Heart left ventricle (tissue), 13 donors: ENCODE data around the gene TOPORS.

ENCODE experiments used
- CTCF ChIP-seq, 12 donors: fragments of 200-600 bp; sonication (generic) in 4 of 12; IDR thresholded peaks; one replicate each; pipeline versions ENCODE4 v1.5.0 to v1.8.0; 2018 to 2022; ENCODE audit warnings: antibody characterized with exemption in 12 of 12, mild to moderate bottlenecking in 5 of 12
- POLR2A ChIP-seq, 2 donors: fragments of 450-650 bp; IDR thresholded peaks; one replicate each; pipeline ENCODE4 v1.6.1; 2017; ENCODE audit warnings: antibody characterized with exemption in 2 of 2, mild to moderate bottlenecking in 2 of 2, moderate library complexity in 2 of 2
- donor health status: ischemic (EF 13 %, LVEDD 7.1; RV severe dilation, severe dysfunction).
- donor health status: DM: no; HTN: yes; CAD: no.
- donor health status: DM: no; HTN: no; CAD: no.
- donor health status: ischemic (EF 25% LVEDD 6.9; RV normal size, moderate dysfunction).
- donor health status: ischemic (EF 25% LVEDD 5.7; RV mildly dilated, moderate dysfunction).
- donor health status: ischemic (EF 35%, LVEDD 5.7; RV mildly dilated, moderate dysfunction).
- donor health status: nonischemic (EF 11% LVEDD 7.7; RV severe dilation, severe dysfunction).
- donor health status: DM: yes; HTN: yes; CAD: no.
- donor health status: PGD.
- donor health status: ischemic (EF 29% LVEDD 5.4; RV normal size, mild dysfunction).
- donor health status: nonischemic (EF 23%, LVEDD 6.1; RV moderate dilation, normal function).

GRCh38 chr9:32508728-32509127 is 43.7 kb downstream of the TOPORS start:
- TF ChIP-seq CTCF (IDR thresholded peaks at IDR 0.05): no peak
- no peak for TF ChIP-seq POLR2A (IDR thresholded peaks at IDR 0.05)
